SK-N-MC (cell line): ENCODE measurements around the gene POMP.

Experiments
- EZH2 ChIP-seq: fragments of 200-600 bp; sonication (generic); IDR thresholded peaks from one replicate; pipeline ENCODE4 v1.6.1; 2017; ENCODE audit warnings: antibody characterized with exemption
- POLR2AphosphoS5 ChIP-seq: IDR thresholded peaks from 2 replicates; pipeline ENCODE4 v1.6.1; 2012; ENCODE audit warnings: mild to moderate bottlenecking, low read depth, low read length, borderline replicate concordance

- TF ChIP-seq EZH2: no peak
- no peak for TF ChIP-seq POLR2AphosphoS5
These were observed 49.5 kb upstream of the POMP start for GRCh38 chr13:28609381-28609780.
